ENCODE data around the gene TBC1D16. TPM values are rescaled to one million over a fixed set of nuclear protein-coding genes. Genes with fewer than 3 reads are reported as not detected.
A peak's percentile ranks its signal among the peaks of the same experiment; 100 is the strongest.

TBC1D16 gene
- total RNA-seq, 4 donors from 2014 or later = 6.4 to 20.2 (median 11.5) TPM

DNA sequence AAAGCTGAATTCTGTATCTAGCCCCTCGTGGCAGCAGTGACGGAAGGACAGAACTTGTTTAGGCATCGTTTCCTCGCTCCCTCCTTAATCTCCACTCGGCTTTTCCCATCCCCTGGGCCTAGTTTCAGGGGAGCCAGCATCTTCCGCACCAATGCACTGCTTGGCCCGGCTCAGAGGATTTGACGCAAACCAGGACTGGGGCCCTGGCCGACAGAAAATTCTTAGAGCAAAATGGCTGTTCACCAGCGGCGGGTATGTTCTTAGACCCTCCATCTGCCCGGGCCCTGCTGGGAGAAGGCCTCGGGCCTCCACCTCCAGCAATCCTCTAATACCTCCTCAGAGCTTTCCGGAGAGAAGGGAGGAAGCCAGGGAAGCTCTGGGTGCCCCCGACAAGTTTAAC is 54.6 kb downstream of the TBC1D16 start:
- Histone ChIP-seq H3K9me3 (no peaks in the 10 kb centered on the region), H3K27me3 (no peaks in the 10 kb centered on the region), H3K27ac (no peak overlapping the region), H3K36me3 (peaks cover 0 to 17% (median 0%) of the 10 kb centered on the region in 3 donors), H3K4me1 (no peaks in the 10 kb centered on the region), H3K4me3 (no peak overlapping the region)
- 86 to 93% methylated on average over 15 of the region's 15 CpGs for WGBS, 2 donors
- no peak for TF ChIP-seq POLR2A (IDR thresholded peaks at IDR 0.05)
- TF ChIP-seq, protein P1, sequence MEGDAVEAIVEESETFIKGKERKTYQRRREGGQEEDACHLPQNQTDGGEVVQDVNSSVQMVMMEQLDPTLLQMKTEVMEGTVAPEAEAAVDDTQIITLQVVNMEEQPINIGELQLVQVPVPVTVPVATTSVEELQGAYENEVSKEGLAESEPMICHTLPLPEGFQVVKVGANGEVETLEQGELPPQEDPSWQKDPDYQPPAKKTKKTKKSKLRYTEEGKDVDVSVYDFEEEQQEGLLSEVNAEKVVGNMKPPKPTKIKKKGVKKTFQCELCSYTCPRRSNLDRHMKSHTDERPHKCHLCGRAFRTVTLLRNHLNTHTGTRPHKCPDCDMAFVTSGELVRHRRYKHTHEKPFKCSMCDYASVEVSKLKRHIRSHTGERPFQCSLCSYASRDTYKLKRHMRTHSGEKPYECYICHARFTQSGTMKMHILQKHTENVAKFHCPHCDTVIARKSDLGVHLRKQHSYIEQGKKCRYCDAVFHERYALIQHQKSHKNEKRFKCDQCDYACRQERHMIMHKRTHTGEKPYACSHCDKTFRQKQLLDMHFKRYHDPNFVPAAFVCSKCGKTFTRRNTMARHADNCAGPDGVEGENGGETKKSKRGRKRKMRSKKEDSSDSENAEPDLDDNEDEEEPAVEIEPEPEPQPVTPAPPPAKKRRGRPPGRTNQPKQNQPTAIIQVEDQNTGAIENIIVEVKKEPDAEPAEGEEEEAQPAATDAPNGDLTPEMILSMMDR (IDR thresholded peaks at IDR 0.05) = no peak
- intact Hi-C loops (cut with DNase I) = loop anchor here (10.0 kb wide), 1 partner anchor 146 kb away; the partner anchor contains the start of gene CBX4
- no peak for DNase-seq

DNA sequence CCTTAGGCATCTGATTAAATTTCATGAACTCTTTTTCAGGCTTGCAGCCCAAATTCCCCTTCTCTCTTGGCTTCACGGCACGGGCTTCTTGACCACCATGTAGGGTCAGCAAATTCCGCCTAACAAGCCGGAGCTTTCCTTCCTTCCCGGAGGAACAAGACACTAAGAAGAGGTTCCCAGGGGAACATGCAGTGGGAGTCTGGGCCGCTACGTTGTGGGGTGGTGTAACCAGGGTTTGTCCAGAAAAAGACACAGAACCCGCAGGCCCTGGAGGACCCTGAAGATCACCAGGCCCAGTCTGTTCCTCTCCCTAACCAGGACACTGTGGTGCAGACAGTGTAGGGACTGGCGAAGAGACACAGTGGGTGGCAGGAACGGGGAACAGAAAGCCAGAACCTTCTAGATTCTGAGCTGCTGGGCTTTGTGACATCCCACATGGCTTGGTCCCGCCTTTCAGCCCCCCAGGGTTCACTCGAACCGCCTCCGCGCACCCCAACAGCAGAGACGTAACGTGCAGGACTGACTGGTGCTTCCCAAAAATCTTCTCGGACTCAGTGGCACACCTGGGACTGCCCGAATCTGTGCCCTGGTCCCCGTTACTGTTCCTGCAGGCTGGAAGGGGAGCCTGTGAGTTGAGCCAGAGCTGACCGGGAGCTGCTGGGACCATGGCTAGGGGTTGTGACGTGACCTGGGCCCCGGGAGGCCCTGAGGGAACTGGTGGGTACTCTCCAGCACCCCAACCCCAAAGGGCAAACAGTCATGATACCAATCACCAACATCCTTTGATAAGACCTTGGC is 55.2 kb downstream of the TBC1D16 start:
- H3K27me3 ChIP-seq = no peaks in the 10 kb centered on the region
- TF ChIP-seq POLR2A (IDR thresholded peaks at IDR 0.05) = no peak
- TF ChIP-seq, protein P1 (IDR thresholded peaks at IDR 0.05) = no peak
- H3K4me1 ChIP-seq = peaks cover 0 to 5% (median 0%) of the 10 kb centered on the region in 3 donors
- DNase-seq = no peak
- intact Hi-C loops (cut with DNase I) = loop anchor here (10.0 kb wide), 1 partner anchor 146 kb away; the partner anchor contains the start of gene CBX4
- WGBS, 2 donors = 86 to 87% methylated on average over 7 to 18 of the region's 23 CpGs
- H3K36me3 ChIP-seq = peaks cover 0 to 17% (median 0%) of the 10 kb centered on the region in 3 donors
- no peaks in the 10 kb centered on the region for H3K9me3 ChIP-seq
- no peak overlapping the region for H3K27ac ChIP-seq
- no peak overlapping the region for H3K4me3 ChIP-seq

DNA sequence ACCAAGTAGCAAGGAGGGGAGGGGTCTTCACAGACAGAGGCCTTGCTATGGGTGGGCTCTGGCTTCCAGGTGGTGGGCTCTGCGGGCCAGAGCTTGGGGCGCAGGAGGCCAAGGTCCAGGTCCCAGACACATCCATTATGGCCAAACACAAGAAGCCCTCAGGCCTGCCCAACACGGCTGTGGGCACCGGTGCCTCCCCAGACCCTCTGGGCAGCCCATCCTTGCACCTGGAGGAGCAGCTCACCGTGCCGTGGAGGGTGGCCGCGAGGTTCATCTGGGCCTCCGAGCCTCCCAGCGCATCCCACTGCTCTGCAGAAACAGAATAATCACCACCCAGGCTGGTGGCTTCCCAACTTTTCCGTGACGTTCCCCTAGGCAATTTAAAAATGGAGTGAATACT is 55.9 kb downstream of the TBC1D16 start:
- Histone ChIP-seq H3K27me3 (no peaks in the 10 kb centered on the region), H3K4me3 (no peak overlapping the region), H3K36me3 (peaks cover 0 to 17% (median 0%) of the 10 kb centered on the region in 3 donors), H3K27ac (no peak overlapping the region), H3K4me1 (peaks cover 0 to 11% (median 0%) of the 10 kb centered on the region in 3 donors), H3K9me3 (no peaks in the 10 kb centered on the region)
- TF ChIP-seq POLR2A (IDR thresholded peaks at IDR 0.05) = no peak
- TF ChIP-seq, protein P1 (IDR thresholded peaks at IDR 0.05) = no peak
- WGBS, 2 donors = 89 to 94% methylated on average over 6 to 10 of the region's 12 CpGs
- intact Hi-C loops (cut with DNase I) = loop anchor here (10.0 kb wide), 1 partner anchor 145 kb away; the partner anchor contains the start of gene CBX4
- no peak for DNase-seq

DNA sequence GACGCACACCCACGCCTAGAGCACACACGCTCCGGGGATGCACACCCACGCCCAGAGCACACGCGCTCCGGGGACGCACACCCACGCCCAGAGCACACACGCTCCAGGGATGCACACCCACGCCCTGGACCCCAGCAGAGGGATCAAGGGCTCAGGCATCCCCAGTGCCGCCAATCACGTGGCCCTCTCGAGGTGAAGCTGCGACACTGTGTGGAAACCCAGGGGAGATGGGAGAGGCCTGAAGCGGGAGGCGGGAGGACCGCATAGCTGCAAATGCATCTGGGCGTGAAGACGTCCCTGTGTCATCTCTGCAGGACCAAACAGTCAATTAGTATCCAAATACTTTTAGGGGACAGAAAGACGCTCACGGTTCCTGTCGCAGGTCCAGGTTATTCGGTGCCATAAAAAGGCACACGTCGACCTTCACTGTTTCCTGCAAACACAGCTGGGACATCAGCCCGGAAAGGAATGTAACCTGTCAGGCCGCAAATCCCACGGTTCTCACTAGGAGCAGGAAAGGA is 56.4 kb downstream of the TBC1D16 start:
- Histone ChIP-seq H3K4me1 (peaks cover 0 to 17% (median 3%) of the 10 kb centered on the region in 3 donors), H3K27ac (no peak overlapping the region), H3K4me3 (no peak overlapping the region), H3K27me3 (no peaks in the 10 kb centered on the region), H3K9me3 (no peaks in the 10 kb centered on the region), H3K36me3 (peaks cover 0 to 17% (median 0%) of the 10 kb centered on the region in 3 donors)
- intact Hi-C loops (cut with DNase I) = no loop called here
- WGBS, 2 donors = 79 to 88% methylated on average over 8 to 18 of the region's 30 CpGs
- TF ChIP-seq, protein P1 (IDR thresholded peaks at IDR 0.05) = no peak
- TF ChIP-seq POLR2A (IDR thresholded peaks at IDR 0.05) = no peak
- DNase-seq = no peak

DNA sequence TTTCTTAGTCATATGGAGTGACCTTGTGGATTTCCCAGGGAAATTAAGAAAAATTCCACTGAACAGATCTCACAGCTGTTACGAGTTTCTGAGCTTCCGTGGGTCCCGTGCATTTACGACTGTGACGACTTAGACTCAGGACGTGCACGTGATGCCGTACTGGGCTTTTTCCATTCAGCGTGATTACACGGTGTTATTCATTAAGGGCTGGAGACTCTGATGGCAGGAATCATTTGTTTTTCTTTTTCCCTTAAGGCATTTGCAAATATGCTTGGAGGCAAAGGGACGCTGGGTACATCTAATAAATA is 57.2 kb downstream of the TBC1D16 start:
- no peaks in the 10 kb centered on the region for H3K9me3 ChIP-seq
- intact Hi-C loops (cut with DNase I) = no loop called here
- peaks cover 0 to 24% (median 3%) of the 10 kb centered on the region in 3 donors for H3K4me1 ChIP-seq
- DNase-seq = no peak
- 91 to 92% methylated on average over 11 of the region's 11 CpGs for WGBS, 2 donors
- H3K4me3 ChIP-seq = no peak overlapping the region
- H3K27ac ChIP-seq = peak overlapping the region in 1 of 4 donors; percentile 47
- peaks cover 0 to 17% (median 0%) of the 10 kb centered on the region in 3 donors for H3K36me3 ChIP-seq
- H3K27me3 ChIP-seq = no peaks in the 10 kb centered on the region
- no peak for TF ChIP-seq POLR2A (IDR thresholded peaks at IDR 0.05)
- TF ChIP-seq, protein P1 (IDR thresholded peaks at IDR 0.05) = no peak

All from esophagus squamous epithelium (tissue), 5 donors.